Left lung (tissue), 10 donors: ENCODE results near the gene TBC1D23. TPM values are rescaled to one million over a fixed set of nuclear protein-coding genes. Genes with fewer than 3 reads are reported as not detected.
"Not testable (repeated sequence)": the region's sequence is repeated elsewhere in the genome, so short reads cannot be mapped to it uniquely, and the experiment has no call there.

Source experiments
- ATAC-seq: fragments of 200-7000 bp; cut with Tn5 transposase; one replicate; pipeline ENCODE4 v1.9.1; 2020; ENCODE audit warnings: moderate library complexity
- DNase-seq, 4 donors: peaks; one replicate each; pipeline ENCODE4 v3.0.0-alpha.2; 2013 to 2020
- H3K27ac ChIP-seq, 2 donors: fragments of 200-600 bp; sonication (generic) in 1 of 2; one replicate each; pipeline versions ENCODE4 v1.5.0 to v1.8.0; 2020 to 2021
- H3K27me3 ChIP-seq, 2 donors: fragments of 200-600 bp; sonication (generic) in 1 of 2; one replicate each; pipeline versions ENCODE4 v1.5.0 to v1.8.0; 2020 to 2021
- H3K36me3 ChIP-seq, 2 donors: fragments of 200-600 bp; sonication (generic) in 1 of 2; one replicate each; pipeline versions ENCODE4 v1.5.0 to v1.8.0; 2020 to 2021
- H3K4me1 ChIP-seq, 2 donors: fragments of 200-600 bp; one replicate each; pipeline ENCODE4 v1.8.0; 2021
- H3K4me3 ChIP-seq, 2 donors: fragments of 200-600 bp; sonication (generic) in 1 of 2; one replicate each; pipeline versions ENCODE4 v1.5.0 to v1.8.0; 2020 to 2021; ENCODE audit warnings: mild to moderate bottlenecking in 1 of 2
- H3K9me3 ChIP-seq, 2 donors: fragments of 200-600 bp; sonication (generic) in 1 of 2; one replicate each; pipeline versions ENCODE4 v1.5.0 to v1.8.0; 2020 to 2021
- CTCF ChIP-seq, 2 donors: fragments of 200-600 bp; sonication (generic) in 1 of 2; IDR thresholded peaks; one replicate each; pipeline versions ENCODE4 v1.5.0 to v1.8.0; 2021; ENCODE audit warnings: antibody characterized with exemption in 2 of 2
- intact Hi-C, 2 donors: fragments of 100-400 bp; cut with DNase I; formaldehyde crosslinking; loops; one replicate each; pipeline versions ENCODE4 v1.11.2 to v1.14.2; 2022
- polyA plus RNA-seq, 6 donors: library from polyadenylated mRNA; unstranded; fragments of 120-200 nt; gene quantifications; one replicate each; pipeline ENCODE4 v1.2.1, GENCODE V29; 2013; ENCODE audit not compliant: insufficient read length in 6 of 6
- total RNA-seq, 2 donors: library from RNA; stranded (reverse); fragmentation: NEBNext Ultra II Directional; extraction: Animal tissue kit (Norgen Biotek cat#: 25700); gene quantifications; one replicate each; pipeline ENCODE4 v1.2.1, GENCODE V29; 2021
- donor health status: DM: no; HTN: yes; CAD: no.
- donor health status: DM: no; HTN: no; CAD: no.

The TBC1D23 gene
- total and polyA plus RNA-seq, 8 donors = 31.6 to 46.3 (median 37.9) TPM

GRCh38 chr3:100228247-100228646, 32.5 kb upstream of the TBC1D23 start:
- intact Hi-C loops = no loop called here
- H3K4me1 ChIP-seq = no peaks in the 10 kb centered on the region
- no peak overlapping the region for H3K27ac ChIP-seq
- no peak overlapping the region for H3K4me3 ChIP-seq
- no peaks in the 10 kb centered on the region for H3K9me3 ChIP-seq
- H3K36me3 ChIP-seq = no peaks in the 10 kb centered on the region
- TF ChIP-seq CTCF (IDR thresholded peaks at IDR 0.05) = no peak
- no peaks in the 10 kb centered on the region for H3K27me3 ChIP-seq
- DNase-seq (no peak), ATAC-seq (no peak)

- H3K9me3 ChIP-seq, H3K36me3 ChIP-seq, H3K27ac ChIP-seq, DNase-seq, H3K27me3 ChIP-seq, intact Hi-C loops, ATAC-seq, H3K4me3 ChIP-seq, H3K4me1 ChIP-seq: not testable (repeated sequence)
These were observed 31.6 kb upstream of the TBC1D23 start for GRCh38 chr3:100229188-100229587.

GRCh38 chr3:100230710-100231109, 30.1 kb upstream of the TBC1D23 start:
- no peaks in the 10 kb centered on the region for H3K4me1 ChIP-seq
- no peaks in the 10 kb centered on the region for H3K9me3 ChIP-seq
- no peaks in the 10 kb centered on the region for H3K36me3 ChIP-seq
- H3K4me3 ChIP-seq = no peak overlapping the region
- intact Hi-C loops = no loop called here
- DNase-seq (no peak), ATAC-seq (no peak)
- H3K27me3 ChIP-seq = no peaks in the 10 kb centered on the region
- TF ChIP-seq CTCF (IDR thresholded peaks at IDR 0.05) = no peak
- H3K27ac ChIP-seq = no peak overlapping the region

GRCh38 chr3:100231668-100232067, 29.1 kb upstream of the TBC1D23 start:
- intact Hi-C loops = no loop called here
- Histone ChIP-seq H3K27ac (no peak overlapping the region), H3K4me3 (no peak overlapping the region), H3K4me1 (no peaks in the 10 kb centered on the region), H3K9me3 (no peaks in the 10 kb centered on the region), H3K27me3 (no peaks in the 10 kb centered on the region), H3K36me3 (no peaks in the 10 kb centered on the region)
- ATAC-seq (no peak), DNase-seq (no peak)
- TF ChIP-seq CTCF (IDR thresholded peaks at IDR 0.05) = no peak

GRCh38 chr3:100234364-100234763, 26.4 kb upstream of the TBC1D23 start:
- intact Hi-C loops = no loop called here
- H3K4me3 ChIP-seq = no peak overlapping the region
- ATAC-seq (no peak), DNase-seq (no peak)
- peaks cover 0 to 18% of the 10 kb centered on the region in 2 donors for H3K9me3 ChIP-seq
- no peak overlapping the region for H3K27ac ChIP-seq
- no peaks in the 10 kb centered on the region for H3K36me3 ChIP-seq
- no peaks in the 10 kb centered on the region for H3K4me1 ChIP-seq
- TF ChIP-seq CTCF (IDR thresholded peaks at IDR 0.05) = no peak
- H3K27me3 ChIP-seq = no peaks in the 10 kb centered on the region

GRCh38 chr3:100238599-100238998, 22.2 kb upstream of the TBC1D23 start:
- Histone ChIP-seq H3K4me3 (no peak overlapping the region), H3K27me3 (no peaks in the 10 kb centered on the region), H3K36me3 (no peaks in the 10 kb centered on the region), H3K27ac (no peak overlapping the region), H3K4me1 (no peaks in the 10 kb centered on the region), H3K9me3 (peaks cover 0 to 18% of the 10 kb centered on the region in 2 donors)
- TF ChIP-seq CTCF (IDR thresholded peaks at IDR 0.05) = no peak
- intact Hi-C loops = no loop called here
- ATAC-seq = no peak
- DNase-seq = no peak

- DNase-seq, H3K36me3 ChIP-seq, intact Hi-C loops, H3K4me3 ChIP-seq, H3K27ac ChIP-seq, H3K27me3 ChIP-seq, ATAC-seq, H3K4me1 ChIP-seq: not testable (repeated sequence)
- H3K9me3 ChIP-seq = peaks cover 0 to 18% of the 10 kb centered on the region in 2 donors
These were observed 18.3 kb upstream of the TBC1D23 start for GRCh38 chr3:100242471-100242870.
